GM21528 (cell line): Measurements from ENCODE around the gene CSF1.
"Not testable (repeated sequence)": the region's sequence is repeated elsewhere in the genome, so short reads cannot be mapped to it uniquely, and the experiment has no call there.

ENCODE experiments used
- ATAC-seq: cut with Tn5 transposase; IDR thresholded peaks from one replicate; pipeline ENCODE4 v1.9.1; 2021; ENCODE audit warnings: mild to moderate bottlenecking, moderate library complexity; ENCODE audit not compliant: unreplicated experiment, low FRiP score

CSF1 gene

GRCh38 chr1:109932679-109933078 lies 22.0 kb downstream of the CSF1 start:
- no peak for ATAC-seq

GRCh38 chr1:109933856-109934711 lies 23.4 kb downstream of the CSF1 start:
- no peak for ATAC-seq

GRCh38 chr1:109935451-109935900 lies 24.8 kb downstream of the CSF1 start:
- no peak for ATAC-seq

GRCh38 chr1:109937738-109938137 lies 27.1 kb downstream of the CSF1 start:
- no peak for ATAC-seq

GRCh38 chr1:109938556-109938955 lies 27.9 kb downstream of the CSF1 start:
- no peak for ATAC-seq

GRCh38 chr1:109942434-109942833 lies 31.8 kb downstream of the CSF1 start:
- no peak for ATAC-seq

- ATAC-seq, result no peak
These were observed 33.9 kb downstream of the CSF1 start for GRCh38 chr1:109944541-109944940.

GRCh38 chr1:109946511-109946910 lies 35.9 kb downstream of the CSF1 start:
- ATAC-seq, result no peak

GRCh38 chr1:109947582-109948284 lies 37.1 kb downstream of the CSF1 start:
- ATAC-seq, result no peak

GRCh38 chr1:109948285-109948630 lies 37.6 kb downstream of the CSF1 start:
- ATAC-seq, result no peak

- ATAC-seq, result no peak
These were observed 39.4 kb downstream of the CSF1 start for GRCh38 chr1:109950038-109950437.

GRCh38 chr1:109950509-109950908 lies 39.9 kb downstream of the CSF1 start:
- no peak for ATAC-seq

- ATAC-seq, result not testable (repeated sequence)
These were observed 40.9 kb downstream of the CSF1 start for GRCh38 chr1:109951501-109951900.

- ATAC-seq, result no peak
These were observed 43.4 kb downstream of the CSF1 start for GRCh38 chr1:109954041-109954512.

GRCh38 chr1:109959632-109959973 lies 49.0 kb downstream of the CSF1 start:
- ATAC-seq, result no peak

GRCh38 chr1:109959974-109960744 lies 49.5 kb downstream of the CSF1 start:
- ATAC-seq, result no peak

GRCh38 chr1:109960745-109961094 lies 50.1 kb downstream of the CSF1 start:
- no peak for ATAC-seq

- no peak for ATAC-seq
These were observed 53.2 kb downstream of the CSF1 start for GRCh38 chr1:109963864-109964263.

GRCh38 chr1:109969146-109969829 lies 58.6 kb downstream of the CSF1 start:
- no peak for ATAC-seq

- ATAC-seq, result no peak
These were observed 59.3 kb downstream of the CSF1 start for GRCh38 chr1:109969907-109970306.

GRCh38 chr1:109971559-109971958 lies 60.9 kb downstream of the CSF1 start:
- no peak for ATAC-seq
